Measurements from ENCODE around the gene MBD1. TPM values are rescaled to one million over a fixed set of nuclear protein-coding genes. Genes with fewer than 3 reads are reported as not detected.

MBD1 gene, protein sequence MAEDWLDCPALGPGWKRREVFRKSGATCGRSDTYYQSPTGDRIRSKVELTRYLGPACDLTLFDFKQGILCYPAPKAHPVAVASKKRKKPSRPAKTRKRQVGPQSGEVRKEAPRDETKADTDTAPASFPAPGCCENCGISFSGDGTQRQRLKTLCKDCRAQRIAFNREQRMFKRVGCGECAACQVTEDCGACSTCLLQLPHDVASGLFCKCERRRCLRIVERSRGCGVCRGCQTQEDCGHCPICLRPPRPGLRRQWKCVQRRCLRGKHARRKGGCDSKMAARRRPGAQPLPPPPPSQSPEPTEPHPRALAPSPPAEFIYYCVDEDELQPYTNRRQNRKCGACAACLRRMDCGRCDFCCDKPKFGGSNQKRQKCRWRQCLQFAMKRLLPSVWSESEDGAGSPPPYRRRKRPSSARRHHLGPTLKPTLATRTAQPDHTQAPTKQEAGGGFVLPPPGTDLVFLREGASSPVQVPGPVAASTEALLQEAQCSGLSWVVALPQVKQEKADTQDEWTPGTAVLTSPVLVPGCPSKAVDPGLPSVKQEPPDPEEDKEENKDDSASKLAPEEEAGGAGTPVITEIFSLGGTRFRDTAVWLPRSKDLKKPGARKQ
- 10 to 100 TPM; 32.5 to 34.8 TPM for polyA plus RNA-seq

DNA sequence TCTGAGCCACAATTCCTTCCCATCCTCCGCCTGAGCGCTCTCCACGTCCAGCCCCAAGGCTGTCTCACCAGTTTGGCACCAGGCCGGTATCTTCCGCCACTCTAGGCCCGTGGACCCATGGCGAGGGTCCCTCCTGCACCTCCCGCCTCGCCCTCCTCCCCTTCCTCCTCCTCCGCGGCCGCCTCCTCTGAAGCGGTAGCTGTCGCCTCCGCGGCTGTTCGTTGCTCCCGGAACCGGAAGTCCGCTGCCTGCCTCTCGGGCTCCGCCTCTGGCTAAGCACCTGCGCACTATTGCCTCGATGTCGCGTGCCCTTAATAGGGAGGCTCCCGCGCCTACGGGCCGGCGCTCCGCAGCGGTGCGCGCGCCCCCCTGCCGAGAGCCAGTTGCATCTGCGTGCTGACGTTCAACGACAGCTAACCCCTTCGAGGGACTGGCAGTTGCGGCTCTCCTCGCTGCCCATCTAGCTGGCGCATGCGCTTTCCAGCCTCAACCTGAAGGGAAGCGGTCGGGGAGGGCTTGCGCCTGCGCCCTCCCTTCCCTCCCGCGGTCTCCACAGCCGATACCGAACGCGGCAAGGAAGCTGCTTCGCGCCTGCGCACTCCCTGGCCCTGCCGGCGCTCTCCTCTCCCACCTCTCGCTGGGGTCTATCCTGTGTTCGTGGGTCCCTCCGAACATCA is at the start of gene MBD1:
Gene MBD1, minus strand, starts transcription at position 229 of the 677 bp plus-strand sequence. CDS start 1,531 bp downstream, outside the sequence.
- H3K36me3 ChIP-seq (ENCODE audit: control insufficient read depth in 2 of 2, insufficient read depth in 2 of 2, low read length in 1 of 2): peaks cover 17 to 41% of the 10 kb centered on the region in 2 donors
- peaks cover 4 to 23% of the 10 kb centered on the region in 2 donors for H3K4me1 ChIP-seq (ENCODE audit: control insufficient read depth in 2 of 2, insufficient read depth in 2 of 2, low read length in 1 of 2)

DNA sequence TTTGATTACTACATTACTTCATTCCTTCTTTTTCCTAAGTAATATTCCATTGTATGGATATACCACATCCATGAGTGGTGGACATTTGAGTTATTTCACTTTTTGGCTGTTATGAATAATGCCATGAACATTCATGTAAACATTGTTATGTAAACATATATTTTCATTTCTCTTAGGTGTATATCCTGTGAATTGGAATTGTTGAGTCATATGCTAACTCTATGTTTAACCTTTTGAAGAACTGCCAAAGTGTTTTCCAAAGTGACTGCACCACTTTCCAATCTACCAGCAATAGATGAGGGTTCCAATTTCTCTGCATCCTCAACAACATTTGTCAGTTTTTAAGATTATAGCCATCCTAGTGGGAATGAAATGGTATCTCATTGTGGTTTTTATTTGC is 48.9 kb upstream of the MBD1 start:
- Histone ChIP-seq H3K4me1 (ENCODE audit: control insufficient read depth in 2 of 2, insufficient read depth in 2 of 2, low read length in 1 of 2) (no peaks in the 10 kb centered on the region), H3K36me3 (ENCODE audit: control insufficient read depth in 2 of 2, insufficient read depth in 2 of 2, low read length in 1 of 2) (no peaks in the 10 kb centered on the region), H3K27me3 (ENCODE audit: control insufficient read depth in 1 of 2, insufficient read depth in 2 of 2, low read length in 2 of 2) (no peaks in the 10 kb centered on the region), H3K9me3 (ENCODE audit: control insufficient read depth in 2 of 2, insufficient read depth in 1 of 2, low read depth in 1 of 2, low read length in 1 of 2) (no peaks in the 10 kb centered on the region), H3K4me3 (ENCODE audit: low read depth in 1 of 2, low read length in 2 of 2) (no peak overlapping the region), H3K27ac (ENCODE audit: low read depth in 2 of 2, low read length in 1 of 2) (no peak overlapping the region)

More for the DNA sequence above, at the start of gene MBD1:
- Histone ChIP-seq H3K4me3 (ENCODE audit: low read depth in 1 of 2, low read length in 2 of 2) (peak within 1 kb of the TSS; percentile 93 to 94), H3K27me3 (ENCODE audit: control insufficient read depth in 1 of 2, insufficient read depth in 2 of 2, low read length in 2 of 2) (no peaks in the 10 kb centered on the region), H3K27ac (ENCODE audit: low read depth in 2 of 2, low read length in 1 of 2) (peak within 1 kb of the TSS; percentile 98), H3K9me3 (ENCODE audit: control insufficient read depth in 2 of 2, insufficient read depth in 1 of 2, low read depth in 1 of 2, low read length in 1 of 2) (no peaks in the 10 kb centered on the region)
- 0 to 1% methylated on average over 62 to 63 of the region's 63 CpGs for WGBS, 2 donors

- Histone ChIP-seq H3K9me3 (ENCODE audit: control insufficient read depth in 2 of 2, insufficient read depth in 1 of 2, low read depth in 1 of 2, low read length in 1 of 2) (no peaks in the 10 kb centered on the region), H3K4me1 (ENCODE audit: control insufficient read depth in 2 of 2, insufficient read depth in 2 of 2, low read length in 1 of 2) (no peaks in the 10 kb centered on the region), H3K4me3 (ENCODE audit: low read depth in 1 of 2, low read length in 2 of 2) (no peak overlapping the region), H3K27me3 (ENCODE audit: control insufficient read depth in 1 of 2, insufficient read depth in 2 of 2, low read length in 2 of 2) (no peaks in the 10 kb centered on the region), H3K27ac (ENCODE audit: low read depth in 2 of 2, low read length in 1 of 2) (no peak overlapping the region), H3K36me3 (ENCODE audit: control insufficient read depth in 2 of 2, insufficient read depth in 2 of 2, low read length in 1 of 2) (no peaks in the 10 kb centered on the region)
- 80% methylated on average over 3 of the region's 3 CpGs for WGBS, 2 donors
These were observed 46.7 kb upstream of the MBD1 start for GRCh38 chr18:50327983-50328382.

- Histone ChIP-seq H3K27me3 (ENCODE audit: control insufficient read depth in 1 of 2, insufficient read depth in 2 of 2, low read length in 2 of 2) (peaks cover 0 to 2% of the 10 kb centered on the region in 2 donors), H3K36me3 (ENCODE audit: control insufficient read depth in 2 of 2, insufficient read depth in 2 of 2, low read length in 1 of 2) (no peaks in the 10 kb centered on the region), H3K9me3 (ENCODE audit: control insufficient read depth in 2 of 2, insufficient read depth in 1 of 2, low read depth in 1 of 2, low read length in 1 of 2) (no peaks in the 10 kb centered on the region), H3K4me3 (ENCODE audit: low read depth in 1 of 2, low read length in 2 of 2) (no peak overlapping the region), H3K27ac (ENCODE audit: low read depth in 2 of 2, low read length in 1 of 2) (no peak overlapping the region), H3K4me1 (ENCODE audit: control insufficient read depth in 2 of 2, insufficient read depth in 2 of 2, low read length in 1 of 2) (no peaks in the 10 kb centered on the region)
- 63 to 69% methylated on average over 5 of the region's 5 CpGs for WGBS, 2 donors
These were observed 39.4 kb upstream of the MBD1 start for GRCh38 chr18:50320719-50321118.

DNA sequence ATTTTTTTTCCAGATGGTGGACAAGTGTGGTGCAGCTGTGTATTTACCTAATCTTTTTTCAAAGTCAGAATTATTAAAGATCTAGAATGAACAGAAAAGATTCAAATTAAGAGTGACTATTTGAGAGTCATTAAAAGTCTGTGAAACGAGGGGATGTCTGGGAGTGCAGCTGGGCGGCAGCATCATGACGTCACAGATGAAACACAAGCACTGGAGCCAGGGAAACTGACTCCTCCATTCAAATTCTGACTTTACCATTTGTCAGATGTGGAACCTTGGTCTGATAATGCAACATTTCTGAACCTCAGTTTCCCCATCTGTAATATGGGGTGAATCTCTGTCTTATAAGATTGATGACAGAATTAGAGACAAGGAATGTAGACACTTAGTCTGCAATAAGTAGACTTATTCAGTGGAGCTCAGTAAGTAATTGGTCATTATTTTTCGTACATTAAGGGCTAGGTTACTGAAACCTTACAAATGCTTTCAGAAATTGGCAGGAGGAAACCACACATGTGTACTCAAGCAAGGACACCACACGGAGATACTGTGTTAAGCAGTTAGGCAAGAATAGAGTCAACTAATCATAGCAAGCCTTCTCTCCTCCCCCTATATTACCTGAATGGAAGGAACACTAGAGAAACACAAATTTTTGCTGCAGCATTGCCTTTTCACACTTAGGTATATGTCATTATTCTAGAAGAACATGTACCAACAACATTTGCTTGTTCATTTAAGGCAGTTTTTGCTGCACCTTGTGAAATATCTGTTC is 34.0 kb upstream of the MBD1 start:
- Histone ChIP-seq H3K9me3 (ENCODE audit: control insufficient read depth in 2 of 2, insufficient read depth in 1 of 2, low read depth in 1 of 2, low read length in 1 of 2) (no peaks in the 10 kb centered on the region), H3K4me1 (ENCODE audit: control insufficient read depth in 2 of 2, insufficient read depth in 2 of 2, low read length in 1 of 2) (no peaks in the 10 kb centered on the region), H3K4me3 (ENCODE audit: low read depth in 1 of 2, low read length in 2 of 2) (no peak overlapping the region), H3K36me3 (ENCODE audit: control insufficient read depth in 2 of 2, insufficient read depth in 2 of 2, low read length in 1 of 2) (no peaks in the 10 kb centered on the region), H3K27me3 (ENCODE audit: control insufficient read depth in 1 of 2, insufficient read depth in 2 of 2, low read length in 2 of 2) (peaks cover 0 to 2% of the 10 kb centered on the region in 2 donors), H3K27ac (ENCODE audit: low read depth in 2 of 2, low read length in 1 of 2) (no peak overlapping the region)
- 52 to 56% methylated on average over 5 of the region's 5 CpGs for WGBS, 2 donors

DNA sequence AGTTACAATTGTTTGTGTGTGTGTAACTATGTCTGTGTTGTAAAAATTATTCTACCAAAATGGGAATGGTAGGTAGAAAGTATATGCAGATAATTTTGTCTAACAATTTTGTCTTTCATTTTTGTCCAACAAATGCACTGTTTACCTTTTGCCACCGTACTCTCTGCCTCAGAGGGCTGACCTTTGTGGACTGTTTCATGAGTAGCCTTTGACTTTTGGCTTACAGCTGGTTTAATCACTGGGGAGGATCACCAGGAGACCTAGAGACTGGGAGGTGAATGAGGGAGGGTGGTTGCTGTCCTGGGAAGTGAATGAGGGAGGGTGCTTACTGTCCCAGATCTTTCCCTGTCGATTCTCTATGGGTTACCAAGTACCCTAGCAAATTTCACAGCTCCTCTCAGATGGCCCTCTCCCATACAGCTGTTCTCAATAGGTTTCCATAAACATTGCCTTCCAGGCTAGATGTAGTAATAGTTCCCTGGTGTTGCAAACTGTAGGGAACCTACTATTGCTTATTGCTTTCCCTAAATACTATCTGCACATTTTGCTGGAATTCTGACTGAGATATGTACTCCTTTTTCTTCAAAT is 32.6 kb upstream of the MBD1 start:
- H3K27ac ChIP-seq (ENCODE audit: low read depth in 2 of 2, low read length in 1 of 2): no peak overlapping the region
- peaks cover 0 to 2% of the 10 kb centered on the region in 2 donors for H3K27me3 ChIP-seq (ENCODE audit: control insufficient read depth in 1 of 2, insufficient read depth in 2 of 2, low read length in 2 of 2)
- no peaks in the 10 kb centered on the region for H3K36me3 ChIP-seq (ENCODE audit: control insufficient read depth in 2 of 2, insufficient read depth in 2 of 2, low read length in 1 of 2)
- 29 to 49% methylated on average over 2 of the region's 2 CpGs for WGBS, 2 donors
- H3K9me3 ChIP-seq (ENCODE audit: control insufficient read depth in 2 of 2, insufficient read depth in 1 of 2, low read depth in 1 of 2, low read length in 1 of 2): no peaks in the 10 kb centered on the region
- no peaks in the 10 kb centered on the region for H3K4me1 ChIP-seq (ENCODE audit: control insufficient read depth in 2 of 2, insufficient read depth in 2 of 2, low read length in 1 of 2)
- no peak overlapping the region for H3K4me3 ChIP-seq (ENCODE audit: low read depth in 1 of 2, low read length in 2 of 2)

- Histone ChIP-seq H3K36me3 (ENCODE audit: control insufficient read depth in 2 of 2, insufficient read depth in 2 of 2, low read length in 1 of 2) (no peaks in the 10 kb centered on the region), H3K9me3 (ENCODE audit: control insufficient read depth in 2 of 2, insufficient read depth in 1 of 2, low read depth in 1 of 2, low read length in 1 of 2) (no peaks in the 10 kb centered on the region), H3K4me3 (ENCODE audit: low read depth in 1 of 2, low read length in 2 of 2) (no peak overlapping the region), H3K27ac (ENCODE audit: low read depth in 2 of 2, low read length in 1 of 2) (no peak overlapping the region), H3K27me3 (ENCODE audit: control insufficient read depth in 1 of 2, insufficient read depth in 2 of 2, low read length in 2 of 2) (peaks cover 0 to 2% of the 10 kb centered on the region in 2 donors), H3K4me1 (ENCODE audit: control insufficient read depth in 2 of 2, insufficient read depth in 2 of 2, low read length in 1 of 2) (peaks cover 0 to 2% of the 10 kb centered on the region in 2 donors)
- 80 to 84% methylated on average over 2 of the region's 2 CpGs for WGBS, 2 donors
These were observed 31.8 kb upstream of the MBD1 start for GRCh38 chr18:50313031-50313607.

DNA sequence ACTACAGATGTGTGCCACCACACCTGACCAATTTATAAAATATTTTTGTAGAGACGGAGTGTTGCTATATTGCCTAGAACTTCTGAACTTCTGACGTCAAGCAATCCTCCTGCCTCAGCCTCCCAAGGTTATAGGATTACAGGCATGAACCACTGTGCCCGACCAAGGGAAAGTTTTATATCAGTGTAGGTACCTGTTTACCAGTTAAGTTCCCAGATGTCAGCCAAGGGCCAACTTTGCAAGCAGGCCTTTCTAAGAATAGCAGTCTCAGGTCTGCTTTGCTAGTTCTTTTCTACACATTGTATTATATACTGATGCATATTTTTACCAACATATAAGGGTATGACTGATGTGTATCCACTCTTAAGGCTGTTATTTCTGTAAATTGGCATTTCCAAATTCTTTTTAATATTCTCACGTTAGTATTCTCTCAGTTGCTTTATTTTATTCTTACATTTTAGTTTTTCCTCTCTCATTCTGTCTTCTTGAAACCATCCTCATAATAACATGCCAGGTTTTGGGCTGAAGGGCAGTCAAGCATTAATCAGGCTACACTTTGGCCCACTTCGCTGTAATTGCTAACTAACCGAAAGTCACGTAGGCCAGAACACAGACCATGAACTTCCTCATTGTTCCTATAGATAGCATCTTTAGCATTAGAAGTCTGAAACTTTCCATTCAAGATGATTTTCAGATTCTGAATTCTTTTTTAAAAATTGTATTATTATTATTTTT is 31.1 kb upstream of the MBD1 start:
- Histone ChIP-seq H3K36me3 (ENCODE audit: control insufficient read depth in 2 of 2, insufficient read depth in 2 of 2, low read length in 1 of 2) (no peaks in the 10 kb centered on the region), H3K9me3 (ENCODE audit: control insufficient read depth in 2 of 2, insufficient read depth in 1 of 2, low read depth in 1 of 2, low read length in 1 of 2) (no peaks in the 10 kb centered on the region), H3K4me1 (ENCODE audit: control insufficient read depth in 2 of 2, insufficient read depth in 2 of 2, low read length in 1 of 2) (peaks cover 0 to 6% of the 10 kb centered on the region in 2 donors), H3K27me3 (ENCODE audit: control insufficient read depth in 1 of 2, insufficient read depth in 2 of 2, low read length in 2 of 2) (peaks cover 0 to 2% of the 10 kb centered on the region in 2 donors), H3K4me3 (ENCODE audit: low read depth in 1 of 2, low read length in 2 of 2) (no peak overlapping the region), H3K27ac (ENCODE audit: low read depth in 2 of 2, low read length in 1 of 2) (no peak overlapping the region)
- 83 to 88% methylated on average over 7 of the region's 7 CpGs for WGBS, 2 donors

Data from esophagus (tissue), 2 donors.